D721Med (cell line): Measurements from ENCODE around the gene ANKRD12.

Experiments
- DNase-seq: peaks from one replicate; pipeline ENCODE4 v3.0.0; 2011; ENCODE audit warnings: low spot score; ENCODE audit not compliant: insufficient read length
- FAIRE-seq: peaks from 2 replicates; lab custom pipeline; 2011; peaks lifted over from hg19 to GRCh38; lab: Jason Lieb, UNC
- CTCF ChIP-seq: IDR thresholded peaks from 2 replicates; pipeline ENCODE4 v1.5.1; 2012; ENCODE audit warnings: mild to moderate bottlenecking, control low read depth; ENCODE audit not compliant: insufficient read depth; ENCODE audit errors: missing control alignments

ANKRD12 gene

GRCh38 chr18:9175115-9175514 is 38.5 kb downstream of the ANKRD12 start:
- FAIRE-seq (no peak), DNase-seq (no peak)
- TF ChIP-seq CTCF: no peak

- FAIRE-seq: no peak
- no peak for DNase-seq
These were observed 40.5 kb downstream of the ANKRD12 start for GRCh38 chr18:9177031-9177430.

DNA sequence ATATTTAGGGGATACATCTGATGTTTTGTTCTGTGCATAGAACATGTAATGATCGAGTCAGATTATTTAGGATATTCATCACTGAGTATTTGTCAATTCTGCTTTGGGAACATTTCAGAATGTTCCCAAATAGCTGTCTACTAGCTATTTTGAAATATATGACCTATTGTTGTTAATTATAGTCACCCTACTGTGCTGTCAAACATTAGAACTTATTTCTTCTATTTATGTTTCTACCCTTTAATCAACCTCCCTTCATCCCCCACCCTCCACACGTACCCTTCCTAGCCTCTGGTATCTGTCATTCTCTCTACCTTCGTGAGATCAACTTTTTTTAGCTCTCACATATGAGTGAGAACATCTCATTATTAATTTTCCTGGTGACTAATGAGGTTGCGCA is 40.9 kb downstream of the ANKRD12 start:
- no peak for TF ChIP-seq CTCF
- DNase-seq (no peak), FAIRE-seq (peak; percentile 32)

More at GRCh38 chr18:9177031-9177430, 40.5 kb downstream of the ANKRD12 start:
- no peak for TF ChIP-seq CTCF

- peak; percentile 32 for FAIRE-seq
- DNase-seq: no peak
- TF ChIP-seq CTCF: no peak
These were observed 42.0 kb downstream of the ANKRD12 start for GRCh38 chr18:9178557-9178956.

DNA sequence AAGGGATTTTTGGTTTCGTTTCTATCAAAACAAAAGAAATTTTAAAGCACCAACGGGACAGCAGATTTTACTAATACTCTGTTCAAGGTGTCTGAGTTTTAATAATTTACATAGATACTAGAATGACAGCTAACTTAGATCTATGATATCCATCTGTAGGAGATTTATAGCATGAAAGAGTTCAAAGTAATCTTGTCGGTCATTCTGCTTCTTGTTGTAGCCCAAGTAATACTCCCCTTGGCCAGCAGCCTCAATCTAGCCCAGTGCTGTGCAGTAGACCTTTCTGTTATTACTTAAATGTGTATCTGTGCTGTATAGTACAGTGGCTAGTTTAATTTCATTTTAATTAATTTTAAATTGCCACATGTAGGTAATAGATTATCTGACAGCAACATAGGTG is 44.7 kb downstream of the ANKRD12 start:
- no peak for FAIRE-seq
- no peak for DNase-seq
- no peak for TF ChIP-seq CTCF

DNA sequence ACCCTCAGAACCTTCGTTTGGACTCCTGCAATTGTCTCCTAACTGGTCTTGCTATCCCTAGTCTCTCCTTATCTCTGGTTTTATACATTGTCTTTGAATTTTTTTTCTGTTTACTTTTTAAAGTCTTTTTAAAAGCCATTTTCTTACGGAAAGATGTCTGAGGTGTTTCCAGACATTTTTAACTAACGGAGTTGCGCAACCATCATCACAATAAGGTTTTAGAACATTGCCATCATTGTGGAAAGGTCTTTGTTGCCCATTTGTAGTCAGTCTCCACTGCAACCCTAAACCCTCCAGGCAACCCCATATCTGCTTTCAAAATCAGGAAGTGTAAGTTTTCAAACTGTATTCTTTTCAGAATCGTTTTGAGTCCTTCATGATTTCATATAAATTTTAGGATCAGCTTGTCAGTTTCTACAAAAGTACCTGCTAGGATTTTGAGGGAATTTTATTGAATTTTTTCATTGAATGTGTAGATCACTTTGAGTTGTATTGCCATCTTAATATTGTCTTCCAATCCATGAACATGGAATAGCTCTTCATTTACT is 46.3 kb downstream of the ANKRD12 start:
- FAIRE-seq (no peak), DNase-seq (no peak)
- TF ChIP-seq CTCF: no peak

DNA sequence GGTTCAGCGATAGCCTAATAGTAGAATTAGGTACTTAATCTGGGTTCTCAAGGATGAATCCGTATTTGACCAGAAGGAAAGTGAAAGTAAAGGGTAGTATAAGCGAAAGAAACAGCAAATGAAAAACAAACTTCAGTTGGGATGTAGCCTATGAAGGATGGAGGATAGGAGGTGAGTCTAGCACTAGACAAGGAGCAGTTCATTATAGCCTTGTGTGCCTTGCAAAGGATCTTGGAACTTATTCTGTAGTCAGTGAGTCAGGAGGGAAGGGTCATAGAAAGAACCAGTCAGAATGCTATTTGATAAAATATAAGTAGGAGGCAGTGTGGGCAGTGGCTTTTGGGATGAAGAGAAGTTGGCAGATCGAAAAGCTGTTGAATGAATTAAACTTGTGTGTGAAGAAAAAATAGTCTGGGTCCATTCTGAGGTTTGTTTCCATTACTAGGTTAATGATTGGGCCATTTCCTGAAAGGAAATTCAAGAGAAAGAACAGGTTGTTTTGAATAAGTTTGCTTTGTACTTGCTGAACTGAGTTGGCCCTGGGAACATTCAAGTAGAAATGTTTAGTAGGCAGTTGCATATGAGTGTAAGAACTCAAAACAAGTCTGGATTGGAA is 48.5 kb downstream of the ANKRD12 start:
- DNase-seq (no peak), FAIRE-seq (no peak)
- no peak for TF ChIP-seq CTCF
